Raji (cell line): ENCODE results near the gene EFCAB12.

ENCODE experiments used
- POLR2A ChIP-seq: IDR thresholded peaks from 2 replicates; pipeline ENCODE4 v1.6.1; 2011; ENCODE audit warnings: low read depth, low read length, control low read depth; ENCODE audit not compliant: insufficient read depth

Gene EFCAB12

GRCh38 chr3:129428376-129429079 is at the start of gene EFCAB12:
Gene EFCAB12 (minus strand): TSS chr3:129428636. CDS start chr3:129428488, 148 bp downstream.
- TF ChIP-seq POLR2A, result no peak

GRCh38 chr3:129476586-129476985 is 48.1 kb upstream of the EFCAB12 start:
- TF ChIP-seq POLR2A, result no peak

DNA sequence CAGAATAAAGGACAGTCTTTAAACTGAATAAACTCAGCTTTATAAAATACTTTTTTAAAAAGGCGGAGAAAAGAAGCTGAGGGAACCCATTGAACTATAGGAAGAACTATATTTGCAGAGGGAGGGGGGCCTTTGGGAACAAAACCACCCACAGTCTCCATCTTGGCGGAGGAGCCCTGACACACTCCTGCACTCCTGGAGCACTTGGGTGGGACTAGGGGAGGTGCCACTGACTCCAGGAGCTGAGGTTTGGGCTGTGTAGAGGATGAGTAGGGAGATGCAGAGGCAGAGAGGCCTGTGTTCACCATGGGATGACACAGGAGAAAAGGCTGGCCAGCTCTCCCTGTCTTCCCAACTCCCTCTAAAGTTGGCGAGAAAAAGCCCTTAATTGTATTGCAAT is 47.4 kb upstream of the EFCAB12 start:
- TF ChIP-seq POLR2A, result no peak

GRCh38 chr3:129474984-129475804 is 46.8 kb upstream of the EFCAB12 start:
- TF ChIP-seq POLR2A, result no peak

GRCh38 chr3:129473769-129474152 is 45.3 kb upstream of the EFCAB12 start:
- no peak for TF ChIP-seq POLR2A

- no peak for TF ChIP-seq POLR2A
Measured at GRCh38 chr3:129473067-129473768, 44.8 kb upstream of the EFCAB12 start.

- TF ChIP-seq POLR2A, result no peak
Measured at GRCh38 chr3:129470861-129471260, 42.4 kb upstream of the EFCAB12 start.

- no peak for TF ChIP-seq POLR2A
Measured at GRCh38 chr3:129469026-129469425, 40.6 kb upstream of the EFCAB12 start.

DNA sequence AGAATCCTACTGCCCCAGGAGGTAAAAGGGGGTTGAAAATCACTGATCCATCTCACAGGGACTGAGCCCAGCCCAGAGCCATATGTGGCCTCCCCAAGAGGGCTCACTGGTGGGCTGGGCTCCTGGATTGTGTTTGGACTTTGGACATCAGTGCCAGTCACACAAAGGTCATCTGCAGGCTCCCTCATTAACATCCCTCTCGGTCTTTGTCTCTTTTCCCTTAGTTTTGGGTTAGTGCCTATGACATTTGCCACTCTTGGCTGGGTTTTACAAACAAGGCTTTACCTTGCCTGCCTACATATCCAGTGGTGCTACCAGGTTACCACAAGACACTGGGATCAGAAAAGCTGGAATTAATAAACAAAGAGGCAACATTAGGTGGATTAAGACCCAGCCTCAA is 39.5 kb upstream of the EFCAB12 start:
- TF ChIP-seq POLR2A, result no peak

DNA sequence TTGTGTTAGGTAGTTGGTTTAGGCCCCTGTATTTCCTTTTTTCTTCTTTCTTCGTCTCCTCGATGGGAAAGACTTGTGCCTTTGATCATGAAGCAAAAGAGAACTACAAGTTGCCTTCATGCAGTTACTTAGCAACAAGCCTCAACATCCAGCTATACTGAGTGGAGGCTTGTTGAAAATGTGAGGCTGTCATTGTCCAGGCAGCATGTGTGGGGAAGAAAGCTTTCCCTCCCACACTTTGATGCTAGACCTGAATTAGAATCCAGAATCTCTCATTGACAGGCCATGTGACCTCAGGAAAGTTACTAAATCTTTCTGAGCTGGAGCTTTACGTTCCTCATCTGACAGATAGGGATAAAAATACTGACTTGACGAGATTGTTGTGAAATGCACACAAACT is 35.3 kb upstream of the EFCAB12 start:
- no peak for TF ChIP-seq POLR2A

- TF ChIP-seq POLR2A, result no peak
Measured at GRCh38 chr3:129463094-129463493, 34.7 kb upstream of the EFCAB12 start.

DNA sequence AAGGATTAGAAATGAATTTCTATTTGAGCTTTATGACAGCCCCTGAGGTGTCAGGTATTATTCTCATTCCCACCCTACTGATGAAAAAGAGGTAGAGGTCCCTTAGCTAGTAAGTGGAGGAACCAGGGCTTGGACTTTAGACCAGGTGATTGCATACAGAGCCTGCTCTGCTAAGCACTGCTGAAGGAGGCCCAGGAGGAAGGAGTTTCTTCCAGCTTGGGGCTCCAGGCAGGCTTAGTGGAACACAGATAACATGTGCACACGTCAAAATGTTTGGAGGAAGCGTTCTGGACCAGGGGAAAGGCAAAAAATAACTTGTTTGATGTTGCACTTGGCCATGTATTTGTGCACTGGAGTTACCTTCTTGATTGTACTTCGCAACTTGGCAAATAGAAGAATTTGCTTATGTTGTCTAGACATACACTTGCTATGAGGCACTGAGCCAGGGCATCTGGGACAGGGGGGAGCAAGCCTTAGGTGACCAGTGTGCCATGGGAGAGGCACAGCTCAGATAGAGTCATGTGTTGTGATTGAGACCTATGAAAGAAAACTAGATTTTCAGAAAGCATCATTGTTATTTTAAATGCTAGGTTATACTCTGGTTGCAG is 34.0 kb upstream of the EFCAB12 start:
- no peak for TF ChIP-seq POLR2A

- TF ChIP-seq POLR2A, result no peak
Measured at GRCh38 chr3:129461461-129462146, 33.2 kb upstream of the EFCAB12 start.

DNA sequence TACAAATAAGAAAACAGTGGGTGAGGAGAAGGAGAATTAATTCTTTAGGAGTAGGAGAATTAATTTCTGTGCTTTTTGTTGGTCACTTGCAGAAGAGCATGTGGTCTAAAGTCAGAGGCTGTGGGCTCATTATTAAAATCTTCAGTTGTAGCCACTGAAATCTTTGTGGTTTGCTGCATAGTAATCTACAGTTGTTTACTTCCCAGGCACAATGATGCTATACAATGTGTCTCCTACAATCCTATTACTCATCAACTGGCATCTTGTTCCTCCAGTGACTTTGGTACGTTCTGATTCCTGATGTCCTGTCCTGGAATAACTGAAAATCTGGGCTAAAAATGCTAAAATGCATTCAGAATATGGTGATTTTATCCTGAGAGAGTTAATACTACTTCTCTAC is 32.6 kb upstream of the EFCAB12 start:
- TF ChIP-seq POLR2A, result no peak

DNA sequence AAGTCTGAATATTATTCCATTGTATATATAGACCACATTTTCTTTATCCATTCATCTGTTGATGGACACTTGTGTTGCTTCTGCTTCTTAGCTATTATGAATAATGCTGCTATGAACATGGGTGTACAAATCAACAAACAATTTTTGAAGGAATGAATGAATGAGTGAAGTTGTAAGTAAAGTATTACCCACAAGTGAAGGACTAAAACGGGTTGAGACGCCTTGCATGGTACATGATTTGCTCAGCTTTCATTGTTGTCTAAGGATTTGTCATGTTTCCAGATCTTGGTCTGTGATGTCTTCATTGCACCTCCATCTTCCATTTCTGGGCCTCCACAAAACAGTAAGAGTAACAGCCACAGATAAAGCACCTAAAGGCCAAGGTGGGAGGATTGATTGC is 32.1 kb upstream of the EFCAB12 start:
- no peak for TF ChIP-seq POLR2A
